ENCODE data around the gene TTN.

Gene TTN

GRCh38 chr2:178811045-178811444, 3.8 kb upstream of the TTN start:
- no peaks in the 10 kb centered on the region for H3K27me3 Mint-ChIP-seq (ENCODE audit: low read depth)
- H3K27ac Mint-ChIP-seq: no peak overlapping the region
- H3K36me3 Mint-ChIP-seq (ENCODE audit: low read depth): no peaks in the 10 kb centered on the region
- H3K4me3 Mint-ChIP-seq: no peak overlapping the region
- no peak for TF ChIP-seq CTCF (IDR thresholded peaks at IDR 0.05; ENCODE audit: unreplicated experiment in 3 of 3)
- H3K9me3 Mint-ChIP-seq: no peaks in the 10 kb centered on the region
- peaks cover 22% of the 10 kb centered on the region for H3K4me1 Mint-ChIP-seq

DNA sequence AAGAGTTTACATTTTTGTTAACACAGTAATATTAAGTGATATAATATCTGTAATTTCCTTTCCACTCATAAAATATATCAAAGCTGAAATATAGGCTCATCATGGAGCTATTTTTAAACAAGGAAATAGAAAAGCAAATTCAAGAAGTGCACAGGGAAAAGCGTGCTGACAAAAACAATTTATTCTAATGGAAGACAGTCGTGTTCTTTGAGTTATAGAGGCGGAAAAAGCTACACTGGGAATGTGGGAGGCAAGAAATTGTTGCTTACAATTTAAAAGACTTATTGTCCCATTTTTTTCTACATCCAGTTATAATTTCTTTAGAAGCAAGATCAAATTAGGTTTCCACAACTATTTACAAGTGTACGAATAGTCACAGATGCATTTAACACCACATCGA, 3.2 kb upstream of the TTN start:
- Mint-ChIP-seq H3K4me1 (peaks cover 22% of the 10 kb centered on the region), H3K36me3 (ENCODE audit: low read depth) (no peaks in the 10 kb centered on the region), H3K27me3 (ENCODE audit: low read depth) (no peaks in the 10 kb centered on the region), H3K27ac (no peak overlapping the region), H3K9me3 (no peaks in the 10 kb centered on the region), H3K4me3 (no peak overlapping the region)
- no peak for TF ChIP-seq CTCF (IDR thresholded peaks at IDR 0.05; ENCODE audit: unreplicated experiment in 3 of 3)

DNA sequence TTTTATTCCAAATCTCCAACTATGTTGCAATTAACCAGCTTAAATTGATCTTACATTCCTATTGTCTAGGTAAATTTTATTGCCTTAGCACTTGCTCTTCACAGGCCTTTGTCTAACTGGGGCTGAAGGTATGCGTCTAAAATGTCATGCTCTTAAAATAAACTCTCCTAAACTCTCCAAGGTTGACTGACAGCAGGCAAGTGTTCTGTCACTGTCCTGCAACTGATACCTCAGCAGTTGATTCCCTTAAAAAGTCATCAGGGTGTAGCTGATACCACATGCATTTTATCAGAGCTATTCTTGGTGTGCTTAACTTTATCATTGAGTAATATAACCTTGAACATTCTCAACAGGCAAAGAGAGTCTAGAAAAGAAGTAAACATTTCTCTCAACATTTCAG, 680 bp downstream of the TTN start:
- H3K36me3 Mint-ChIP-seq (ENCODE audit: low read depth): no peaks in the 10 kb centered on the region
- H3K27me3 Mint-ChIP-seq (ENCODE audit: low read depth): peaks cover 5% of the 10 kb centered on the region
- peak overlapping the region; percentile 36 to 52 (median 37) for H3K27ac Mint-ChIP-seq
- H3K4me3 Mint-ChIP-seq: peak overlapping the region; percentile 31 to 94 (median 86)
- no peak for TF ChIP-seq CTCF (IDR thresholded peaks at IDR 0.05; ENCODE audit: unreplicated experiment in 3 of 3)
- H3K4me1 Mint-ChIP-seq: peaks cover 28% of the 10 kb centered on the region
- no peaks in the 10 kb centered on the region for H3K9me3 Mint-ChIP-seq

- Mint-ChIP-seq H3K36me3 (ENCODE audit: low read depth) (no peaks in the 10 kb centered on the region), H3K9me3 (no peaks in the 10 kb centered on the region), H3K27ac (no peak overlapping the region), H3K27me3 (ENCODE audit: low read depth) (peaks cover 5% of the 10 kb centered on the region), H3K4me3 (peak overlapping the region; percentile 30 to 94 (median 86)), H3K4me1 (peaks cover 26% of the 10 kb centered on the region)
- TF ChIP-seq CTCF (IDR thresholded peaks at IDR 0.05; ENCODE audit: unreplicated experiment in 3 of 3): no peak
Observed at GRCh38 chr2:178805457-178805856, 1.8 kb downstream of the TTN start.

DNA sequence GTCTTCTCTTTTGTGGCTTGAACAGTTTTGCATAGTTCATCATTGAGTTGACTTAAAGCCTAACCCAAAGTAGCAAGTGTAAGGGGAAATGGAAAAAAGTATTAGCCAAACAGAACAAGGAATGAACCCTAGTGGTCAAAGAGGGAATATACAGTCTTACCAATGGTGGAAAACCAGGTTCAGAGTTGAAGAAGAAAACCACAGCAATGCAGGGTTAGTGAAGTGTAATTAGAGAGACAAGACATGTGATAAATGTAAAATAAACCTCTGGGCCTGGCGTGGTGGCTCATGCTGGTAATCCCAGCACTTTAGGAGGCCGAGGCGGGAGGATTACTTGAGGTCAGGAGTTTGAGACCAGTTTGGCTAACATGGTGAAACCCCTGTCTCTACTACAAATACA, 2.4 kb downstream of the TTN start:
- Mint-ChIP-seq H3K27ac (no peak overlapping the region), H3K9me3 (no peaks in the 10 kb centered on the region), H3K27me3 (ENCODE audit: low read depth) (peaks cover 5% of the 10 kb centered on the region), H3K4me1 (peaks cover 20% of the 10 kb centered on the region), H3K36me3 (ENCODE audit: low read depth) (no peaks in the 10 kb centered on the region), H3K4me3 (peak overlapping the region; percentile 17 to 89 (median 87))
- peak in 1 of 3 experiments; percentile 25 for TF ChIP-seq CTCF (IDR thresholded peaks at IDR 0.05; ENCODE audit: unreplicated experiment in 3 of 3)

- peaks cover 12% of the 10 kb centered on the region for H3K4me1 Mint-ChIP-seq
- H3K4me3 Mint-ChIP-seq: no peak overlapping the region
- H3K27ac Mint-ChIP-seq: no peak overlapping the region
- peaks cover 5% of the 10 kb centered on the region for H3K27me3 Mint-ChIP-seq (ENCODE audit: low read depth)
- H3K36me3 Mint-ChIP-seq (ENCODE audit: low read depth): no peaks in the 10 kb centered on the region
- no peak for TF ChIP-seq CTCF (IDR thresholded peaks at IDR 0.05; ENCODE audit: unreplicated experiment in 3 of 3)
- H3K9me3 Mint-ChIP-seq: no peaks in the 10 kb centered on the region
Observed at GRCh38 chr2:178800510-178800909, 6.7 kb downstream of the TTN start.
